K562 (cell line): ENCODE results near the gene MRAP2. TPM values are rescaled to one million over a fixed set of nuclear protein-coding genes. Genes with fewer than 3 reads are reported as not detected.

Source experiments
- ATAC-seq: fragments of 200-7000 bp; cut with Tn5 transposase; 3 replicates; pipeline ENCODE4 v1.9.1; 2020; ENCODE audit warnings: moderate library complexity
- BruUV-seq: library from RNA; stranded (reverse); fragments of 400-500 nt; replicated peaks from 2 replicates; lab custom pipeline; 2021; lab: Mats Ljungman, UMichigan
- CTCF ChIA-PET: fragments of 300-600 bp; formaldehyde crosslinking; extraction: SDS; loops from one replicate; lab custom pipeline; 2021; ENCODE audit warnings: low intra/inter-chr PET ratio; lab: Yijun Ruan, JAX
- POLR2A ChIA-PET: fragments of 300-600, 350-650 bp; sonication (Branson Sonifier 250); formaldehyde crosslinking; extraction: SDS; loops from one replicate; lab custom pipeline; 2021; ENCODE audit warnings: antibody characterized with exemption, inconsistent platforms; lab: Yijun Ruan, JAX
- DNase-seq, 4 experiments: peaks; one replicate each; pipeline versions ENCODE4 v3.0.0 to v3.0.0-alpha.2; 2011 to 2018; ENCODE audit warnings: low spot score in 3 of 4, mixed read lengths in 3 of 4; ENCODE audit errors: extremely low read depth in 1 of 4
- FAIRE-seq: peaks from 2 replicates; lab custom pipeline; 2011; peaks lifted over from hg19 to GRCh38; lab: Jason Lieb, UNC
- H2AFZ ChIP-seq: 2 replicates; pipeline ENCODE4 v1.6.0; 2011; ENCODE audit warnings: low read depth, low read length, control low read depth, inconsistent platforms
- H3K27ac ChIP-seq: fragments of 200-600 bp; 3 replicates; pipeline ENCODE4 v1.8.0; 2011; ENCODE audit warnings: low read depth, mild to moderate bottlenecking, control low read depth, inconsistent platforms, low read length, moderate library complexity, mixed read lengths; ENCODE audit errors: extremely low read depth
- H3K27me3 ChIP-seq, 2 experiments: fragments of 300-600 bp in 1 of 2; 2 replicates in 1 of 2; 3 replicates in 1 of 2; pipeline versions ENCODE4 v1.6.0 to v1.8.0; 2011; ENCODE audit warnings: inconsistent platforms in 2 of 2, low read length in 2 of 2, mild to moderate bottlenecking in 1 of 2, mixed read lengths in 1 of 2, moderate library complexity in 1 of 2; ENCODE audit not compliant: control insufficient read depth in 2 of 2, insufficient read depth in 2 of 2
- H3K36me3 ChIP-seq: fragments of 300-600 bp; 3 replicates; pipeline ENCODE4 v1.8.0; 2011; ENCODE audit warnings: mild to moderate bottlenecking, low read length, inconsistent platforms; ENCODE audit not compliant: control insufficient read depth, insufficient read depth
- H3K4me1 ChIP-seq, 2 experiments: fragments of 200-600 bp in 1 of 2; replicated peaks in 1 of 2; 2 replicates in 1 of 2; 3 replicates in 1 of 2; pipeline versions ENCODE4 v1.5.1 to v1.8.0; 2011; ENCODE audit warnings: inconsistent platforms in 2 of 2, low read length in 2 of 2, mild to moderate bottlenecking in 1 of 2, mixed read lengths in 1 of 2, moderate library complexity in 1 of 2; ENCODE audit not compliant: control insufficient read depth in 2 of 2, insufficient read depth in 2 of 2
- H3K4me2 ChIP-seq: 2 replicates; pipeline ENCODE4 v1.6.1; 2011; ENCODE audit warnings: low read length, control low read depth, inconsistent platforms, mixed read lengths; ENCODE audit not compliant: insufficient read depth
- H3K4me3 ChIP-seq: fragments of 200-600 bp; sonication (generic), shearing (Covaris generic); 2 replicates; pipeline ENCODE4 v1.5.1; 2016; ENCODE audit warnings: control low read depth, inconsistent platforms
- H3K79me2 ChIP-seq: fragments of 200-600 bp; 3 replicates; pipeline ENCODE4 v1.8.0; 2011; ENCODE audit warnings: low read length, inconsistent platforms; ENCODE audit not compliant: control insufficient read depth, insufficient read depth
- H3K9ac ChIP-seq, 2 experiments: 2 replicates each; pipeline versions ENCODE4 v1.6.0 to v1.6.1; 2011; ENCODE audit warnings: low read depth in 2 of 2, low read length in 2 of 2, control low read depth in 1 of 2, inconsistent platforms in 1 of 2, mild to moderate bottlenecking in 1 of 2, mixed read lengths in 1 of 2; ENCODE audit not compliant: insufficient read depth in 1 of 2
- H3K9me1 ChIP-seq: one replicate; pipeline ENCODE4 v1.6.0; 2011; ENCODE audit warnings: inconsistent platforms, mild to moderate bottlenecking, low read length, moderate library complexity; ENCODE audit not compliant: control insufficient read depth, insufficient read depth
- H3K9me3 ChIP-seq: replicated peaks from 2 replicates; pipeline ENCODE4 v1.5.1; 2011; ENCODE audit warnings: low read depth, low read length, inconsistent platforms; ENCODE audit not compliant: control insufficient read depth, insufficient read depth
- H4K20me1 ChIP-seq: replicated peaks from 2 replicates; pipeline ENCODE4 v1.6.1; 2011; ENCODE audit warnings: low read length, inconsistent platforms, mixed read lengths; ENCODE audit not compliant: control insufficient read depth, insufficient read depth
- CCAR2 ChIP-seq: fragments of 200-400 bp; formaldehyde crosslinking; IDR thresholded peaks from 2 replicates; pipeline ENCODE4 v1.6.1; 2017; ENCODE audit warnings: mild to moderate bottlenecking, low read depth, low read length
- ELF4 ChIP-seq: fragments of 450-650 bp; formaldehyde crosslinking; IDR thresholded peaks from 2 replicates; pipeline ENCODE4 v1.4.0; 2022; ENCODE audit warnings: missing genetic modification characterization
- GTF3C2 ChIP-seq: IDR thresholded peaks from 3 replicates; pipeline ENCODE4 v1.6.1; 2011; ENCODE audit warnings: borderline replicate concordance, mild to moderate bottlenecking, moderate library complexity; ENCODE audit not compliant: insufficient read length; ENCODE audit errors: extremely low read depth
- KLF16 ChIP-seq: IDR thresholded peaks from 2 replicates; pipeline ENCODE4 v1.6.1; 2016; ENCODE audit warnings: antibody characterized with exemption
- RBM22 ChIP-seq: fragments of 200-400 bp; formaldehyde crosslinking; IDR thresholded peaks from 2 replicates; pipeline ENCODE4 v1.6.1; 2018; ENCODE audit warnings: low read length, low read depth; ENCODE audit not compliant: poor library complexity, severe bottlenecking
- RFX1 ChIP-seq: fragments of 450-650 bp; IDR thresholded peaks from 2 replicates; pipeline ENCODE4 v1.6.1; 2016; ENCODE audit warnings: mild to moderate bottlenecking, moderate library complexity
- RUNX1 ChIP-seq: sonication (generic); IDR thresholded peaks from 2 replicates; pipeline ENCODE4 v1.6.1; 2016; ENCODE audit warnings: antibody characterized with exemption, low read depth
- SMAD1 ChIP-seq: fragments of 150-350 bp; IDR thresholded peaks from 2 replicates; pipeline ENCODE4 v1.6.1; 2014; ENCODE audit warnings: low read length, low read depth; ENCODE audit not compliant: partially characterized antibody
- THRA ChIP-seq: fragments of 450-650 bp; IDR thresholded peaks from 2 replicates; pipeline ENCODE4 v1.6.1; 2017; ENCODE audit warnings: mild to moderate bottlenecking, moderate library complexity
- ZNF699 ChIP-seq: fragments of 250-450 bp; sonication (Bioruptor Pico); IDR thresholded peaks from 2 replicates; pipeline ENCODE4 v1.8.0; 2021; ENCODE audit warnings: mild to moderate bottlenecking, moderate library complexity; ENCODE audit not compliant: insufficient replicate concordance
- in situ Hi-C: fragments of 300-500 bp; cut with MboI; formaldehyde crosslinking; loops from 4 replicates; pipeline ENCODE4 v1.15.0; 2018; ENCODE audit warnings: inconsistent platforms, mixed read lengths
- intact Hi-C: fragments of 100-400 bp; cut with micrococcal nuclease; formaldehyde crosslinking; loops from 2 replicates; pipeline ENCODE4 v1.14.2; 2022
- polyA plus RNA-seq, 8 experiments: library from polyadenylated mRNA; depleted of rRNA in 4 of 8; stranded (reverse) in 5 of 8; unstranded in 3 of 8; fragments of >200 nt; fragmentation: Nextera tagmentation in 2 of 8; fragmentation: Illumina TruSeq in 1 of 8; extraction: Ambion mirVana in 2 of 8; extraction: Trizol in 1 of 8; gene quantifications; 2 replicates each; pipeline versions ENCODE4 v1.2.1 to v1.2.3, GENCODE V29; 2011 to 2014; ENCODE audit warnings: inconsistent platforms in 1 of 8, missing spikeins in 1 of 8
- total RNA-seq, 7 experiments: library from RNA; depleted of rRNA in 6 of 7; stranded (reverse); fragments of >200 nt in 6 of 7; fragmentation: Illumina TruSeq in 2 of 7; extraction: Trizol in 2 of 7; gene quantifications; 2 replicates each; pipeline versions ENCODE4 v1.2.1 to v1.2.3, GENCODE V29; 2011 to 2021; ENCODE audit warnings: low replicate concordance in 1 of 7
- TF ChIP-seq, protein P1 (sequence below), 2 experiments: fragments of 450-650 bp in 1 of 2; sonication (generic) in 1 of 2; formaldehyde crosslinking; conservative IDR thresholded peaks; 2 replicates each; pipeline versions ENCODE4 v1.4.0 to v1.8.1; 2020 to 2022; ENCODE audit warnings: mild to moderate bottlenecking in 1 of 2, missing genetic modification reagents in 1 of 2
- TF ChIP-seq, protein P2 (sequence below): fragments of 200-800 bp; sonication (Bioruptor generic); IDR thresholded peaks from 2 replicates; pipeline ENCODE4 v1.6.1; 2017; ENCODE audit warnings: missing genetic modification characterization, missing compliant biosample characterization

The MRAP2 gene
- total and polyA plus RNA-seq, 9 of the 15 experiments (the other 6 are each of a cell fraction or from before 2014, with no cell fraction given), result 5.9 to 38.9 (median 9.3) TPM

DNA sequence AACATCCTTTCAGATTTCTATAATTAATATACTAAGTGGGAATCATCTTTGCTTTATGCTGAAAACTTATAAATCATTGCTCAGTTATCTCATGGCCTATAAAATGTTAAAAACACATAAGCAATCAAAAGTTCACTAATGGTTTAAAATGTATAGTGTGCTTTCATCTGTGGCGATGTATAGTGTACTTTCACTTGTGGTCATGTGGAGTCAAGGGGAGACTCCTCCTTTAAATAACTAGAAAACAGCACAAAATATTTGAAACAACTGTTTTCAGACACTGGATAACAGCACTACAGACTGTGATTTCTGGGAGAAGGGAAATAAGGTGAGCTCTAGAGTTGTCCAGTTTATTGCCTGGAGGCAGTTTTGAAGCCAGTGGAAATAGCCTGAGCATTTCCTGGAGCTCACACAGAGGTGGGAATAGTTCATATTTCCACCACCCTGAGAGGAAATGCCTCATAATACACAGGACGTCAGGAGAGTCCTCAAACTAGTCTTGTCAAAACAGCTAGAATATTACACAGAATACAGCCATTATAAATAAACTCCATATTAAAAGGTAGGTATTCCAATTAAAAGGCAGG lies 104.5 kb downstream of the MRAP2 start (continued):
- TF ChIP-seq GTF3C2 (no peak), KLF16 (no peak), RBM22 (no peak), CCAR2 (no peak), ZNF699 (CRISPR knock-in tag) (no peak)
- TF ChIP-seq, protein P1, sequence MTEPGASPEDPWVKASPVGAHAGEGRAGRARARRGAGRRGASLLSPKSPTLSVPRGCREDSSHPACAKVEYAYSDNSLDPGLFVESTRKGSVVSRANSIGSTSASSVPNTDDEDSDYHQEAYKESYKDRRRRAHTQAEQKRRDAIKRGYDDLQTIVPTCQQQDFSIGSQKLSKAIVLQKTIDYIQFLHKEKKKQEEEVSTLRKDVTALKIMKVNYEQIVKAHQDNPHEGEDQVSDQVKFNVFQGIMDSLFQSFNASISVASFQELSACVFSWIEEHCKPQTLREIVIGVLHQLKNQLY (CRISPR knock-in tag; conservative IDR thresholded peaks at IDR 0.05), result no peak

- no TSS peak for BruUV-seq
- H3K9ac ChIP-seq, result no peak overlapping the region
- no peak for ATAC-seq
- no peak for DNase-seq
- intact Hi-C loops (loop anchor here (5.0 kb wide), 1 partner anchor 87 kb away; no protein-coding TSS in a partner anchor), in situ Hi-C loops (no loop called here)
- H3K4me1 ChIP-seq, result peaks cover 0 to 14% of the 10 kb centered on the region in 2 experiments; a peak in 3 of 5 replicates
- H3K79me2 ChIP-seq, result no peaks in the 10 kb centered on the region
- no peaks in the 10 kb centered on the region for H3K36me3 ChIP-seq
- H3K27me3 ChIP-seq, result no peaks in the 10 kb centered on the region
- H3K9me1 ChIP-seq, result no peaks in the 10 kb centered on the region
- no peak overlapping the region for H3K4me2 ChIP-seq
- ChIA-PET POLR2A (no interaction called here), CTCF (no interaction called here)
- H2AFZ ChIP-seq, result no peak overlapping the region
- H3K27ac ChIP-seq, result no peak overlapping the region
- no peak overlapping the region for H3K4me3 ChIP-seq
- FAIRE-seq, result no peak
- H4K20me1 ChIP-seq, result no peaks in the 10 kb centered on the region
- no peaks in the 10 kb centered on the region for H3K9me3 ChIP-seq
- no peak for TF ChIP-seq RUNX1
- no peak for TF ChIP-seq ELF4 (CRISPR knock-in tag)
- TF ChIP-seq, protein P2, sequence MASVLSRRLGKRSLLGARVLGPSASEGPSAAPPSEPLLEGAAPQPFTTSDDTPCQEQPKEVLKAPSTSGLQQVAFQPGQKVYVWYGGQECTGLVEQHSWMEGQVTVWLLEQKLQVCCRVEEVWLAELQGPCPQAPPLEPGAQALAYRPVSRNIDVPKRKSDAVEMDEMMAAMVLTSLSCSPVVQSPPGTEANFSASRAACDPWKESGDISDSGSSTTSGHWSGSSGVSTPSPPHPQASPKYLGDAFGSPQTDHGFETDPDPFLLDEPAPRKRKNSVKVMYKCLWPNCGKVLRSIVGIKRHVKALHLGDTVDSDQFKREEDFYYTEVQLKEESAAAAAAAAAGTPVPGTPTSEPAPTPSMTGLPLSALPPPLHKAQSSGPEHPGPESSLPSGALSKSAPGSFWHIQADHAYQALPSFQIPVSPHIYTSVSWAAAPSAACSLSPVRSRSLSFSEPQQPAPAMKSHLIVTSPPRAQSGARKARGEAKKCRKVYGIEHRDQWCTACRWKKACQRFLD, result no peak
- no peak for TF ChIP-seq RFX1
- no peak for TF ChIP-seq SMAD1
- no peak for TF ChIP-seq THRA
Observed at GRCh38 chr6:84139311-84139710, 105.7 kb downstream of the MRAP2 start.
